HK-2 (cell line): ENCODE results near the gene ZNF385B.

Experiments
- DNase-seq: peaks from one replicate; pipeline ENCODE4 v3.0.0-alpha.2; 2018; ENCODE audit not compliant: unreplicated experiment

ZNF385B gene

DNA sequence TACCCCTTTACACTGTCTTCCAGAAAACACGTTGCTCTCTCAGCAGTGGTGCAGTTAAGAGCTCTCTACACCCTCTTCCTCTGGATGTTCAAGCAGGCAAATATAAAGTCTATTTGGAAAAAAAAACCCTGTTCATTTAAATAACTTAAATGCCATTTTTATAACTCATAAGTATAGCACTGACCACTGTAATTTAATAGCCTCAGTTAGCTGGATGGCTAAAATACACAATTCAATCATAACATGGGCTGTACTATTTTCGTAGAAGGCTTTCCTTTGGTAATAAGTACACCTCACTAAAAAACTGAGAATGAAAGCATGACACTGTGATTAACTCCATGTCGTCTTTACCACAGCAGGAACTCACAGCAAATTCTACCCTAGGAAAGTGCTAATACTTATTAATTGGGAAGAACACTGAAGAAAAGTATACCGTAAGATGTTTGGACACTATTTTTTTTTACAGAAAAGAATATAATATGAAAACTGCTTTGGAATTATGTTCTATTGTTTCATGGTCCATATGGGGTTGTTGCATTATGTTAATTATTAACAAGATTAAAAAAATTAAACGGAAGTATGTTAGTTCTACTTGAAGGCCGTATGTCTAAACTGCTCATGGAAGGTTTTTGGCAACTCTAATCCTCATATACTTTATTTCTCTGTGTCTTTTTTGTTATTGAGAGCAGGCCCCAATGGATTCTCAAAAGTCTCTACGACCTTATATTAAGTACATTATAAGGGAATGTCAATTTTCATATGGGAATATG is 269.1 kb downstream of the ZNF385B start:
- DNase-seq: no peak

- DNase-seq: no peak
These were observed 269.7 kb downstream of the ZNF385B start for GRCh38 chr2:179591690-179592089.

DNA sequence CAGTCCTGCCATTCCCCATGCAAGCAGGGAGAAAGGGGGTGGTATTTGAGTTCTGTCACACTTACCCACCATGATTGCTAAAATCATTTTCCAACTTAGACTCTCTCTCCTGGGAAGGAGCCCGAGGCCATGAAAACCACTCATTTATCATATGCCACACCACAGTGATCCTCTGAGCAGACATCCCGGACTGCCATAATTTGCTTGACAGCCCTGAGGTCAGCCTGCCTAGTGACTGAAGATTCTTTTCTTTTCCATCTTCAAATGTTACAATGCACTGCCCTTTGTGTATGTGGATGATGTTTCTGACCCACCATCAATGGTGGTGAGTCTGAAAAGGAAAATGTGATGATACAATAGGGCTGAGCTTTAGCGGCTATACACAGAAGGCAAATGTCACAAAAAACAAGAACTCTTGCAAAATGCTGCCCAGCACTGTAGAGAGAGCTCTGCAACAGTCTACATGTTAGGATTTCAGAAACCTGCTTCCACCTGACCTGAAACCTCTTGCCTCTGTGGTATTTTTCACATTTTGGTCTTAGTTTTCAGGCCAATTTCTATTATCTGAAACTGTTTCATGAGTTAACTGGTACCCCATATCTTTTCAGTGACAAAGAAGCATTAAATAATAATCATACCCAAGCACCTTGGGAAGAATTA is 272.8 kb downstream of the ZNF385B start:
- no peak for DNase-seq

DNA sequence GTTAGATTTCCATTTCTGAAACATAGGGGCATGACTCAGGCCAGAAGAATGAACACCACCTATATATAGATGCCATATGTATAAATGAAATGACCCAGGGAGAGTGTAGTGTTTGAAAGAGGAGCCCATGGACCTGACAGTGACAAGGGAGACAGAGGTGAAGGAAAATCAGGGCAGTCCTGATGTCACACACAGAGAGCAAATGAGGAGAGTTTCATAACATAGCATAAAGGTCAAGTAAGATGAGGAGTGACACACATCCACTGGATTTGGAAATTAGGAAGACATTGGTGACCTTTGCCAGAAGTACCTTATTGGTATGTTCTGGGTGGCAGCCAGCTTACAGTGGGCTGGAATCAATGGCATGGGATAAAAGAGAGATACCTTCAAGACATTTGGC is 276.7 kb downstream of the ZNF385B start:
- no peak for DNase-seq

GRCh38 chr2:179581605-179582004 is 279.8 kb downstream of the ZNF385B start:
- no peak for DNase-seq

DNA sequence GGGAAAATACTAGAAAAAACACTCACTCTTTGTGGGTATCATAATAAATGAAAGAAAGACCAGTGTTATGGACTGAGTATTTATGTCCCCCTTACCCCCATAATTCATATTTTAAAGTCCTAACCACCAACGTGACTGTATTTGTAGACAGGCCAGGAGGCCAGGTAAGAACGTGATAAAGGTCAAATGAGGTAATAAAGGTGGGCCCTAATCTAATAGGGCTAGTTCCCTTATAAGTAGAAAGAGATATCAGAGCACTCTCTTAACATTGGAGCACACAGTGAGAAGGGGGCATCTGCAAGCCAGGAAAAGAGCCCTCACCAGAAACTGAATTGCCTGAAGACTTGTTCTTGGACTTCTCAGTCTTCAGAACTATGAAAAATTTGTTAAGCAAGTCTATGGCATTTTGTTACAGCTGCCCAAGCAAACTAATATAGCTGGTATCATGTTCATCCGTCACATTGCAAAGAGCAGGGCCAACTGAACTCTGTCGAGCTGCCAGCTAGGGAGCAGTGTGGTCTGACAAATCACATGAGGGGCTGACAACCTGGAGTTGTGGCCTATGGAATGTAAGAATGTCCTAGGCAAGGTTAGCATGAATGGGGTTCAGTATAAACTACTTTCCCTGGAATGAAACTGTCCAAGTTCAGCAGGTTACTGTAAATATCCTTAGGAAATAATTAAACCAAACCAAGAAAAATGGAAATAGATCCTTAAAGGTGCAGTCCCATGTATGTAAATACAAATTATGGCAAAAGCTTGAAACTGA is 280.9 kb downstream of the ZNF385B start:
- peak; percentile 46 for DNase-seq

DNA sequence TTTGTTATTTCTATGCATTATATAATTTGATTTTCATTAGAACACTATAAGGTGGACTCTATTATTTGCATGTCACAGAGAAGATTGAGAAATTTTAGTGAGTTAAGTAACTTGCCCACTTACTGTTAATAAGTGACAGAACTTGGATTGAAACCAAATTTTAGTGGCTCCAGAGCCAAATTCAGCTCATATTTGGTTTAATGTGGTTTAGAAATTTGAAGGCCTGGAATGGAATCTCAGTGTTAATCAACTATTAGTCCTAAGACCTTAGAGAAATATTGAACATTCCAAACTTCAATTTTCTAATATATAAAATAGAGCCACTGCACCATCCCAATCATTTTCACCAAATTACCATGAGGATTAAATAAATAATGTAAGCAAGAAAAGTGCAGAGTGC is 281.6 kb downstream of the ZNF385B start:
- no peak for DNase-seq

- no peak for DNase-seq
These were observed 283.1 kb downstream of the ZNF385B start for GRCh38 chr2:179578171-179578916.

DNA sequence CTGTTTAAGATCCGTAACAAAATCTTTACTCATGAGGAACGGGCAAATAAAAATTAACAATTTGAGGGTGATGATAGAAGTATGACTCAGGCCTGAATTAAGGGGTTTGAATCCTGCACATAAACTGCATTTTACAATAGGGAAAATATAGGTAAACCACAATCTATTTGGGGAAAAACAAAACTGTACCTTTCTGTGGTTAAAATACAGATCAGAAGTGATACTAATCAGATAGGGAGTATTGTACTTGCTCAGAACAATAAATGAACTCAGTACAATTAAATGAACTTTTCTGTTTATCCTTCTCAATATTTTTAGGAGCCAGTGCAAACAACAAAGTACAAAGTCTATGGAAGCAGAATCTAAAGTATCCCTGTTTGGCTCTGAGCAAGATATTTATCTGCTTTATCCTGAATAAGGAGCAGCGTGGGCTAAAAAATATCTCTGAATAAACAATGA is 287.3 kb downstream of the ZNF385B start:
- no peak for DNase-seq

- DNase-seq: no peak
These were observed 288.9 kb downstream of the ZNF385B start for GRCh38 chr2:179572544-179572943.

DNA sequence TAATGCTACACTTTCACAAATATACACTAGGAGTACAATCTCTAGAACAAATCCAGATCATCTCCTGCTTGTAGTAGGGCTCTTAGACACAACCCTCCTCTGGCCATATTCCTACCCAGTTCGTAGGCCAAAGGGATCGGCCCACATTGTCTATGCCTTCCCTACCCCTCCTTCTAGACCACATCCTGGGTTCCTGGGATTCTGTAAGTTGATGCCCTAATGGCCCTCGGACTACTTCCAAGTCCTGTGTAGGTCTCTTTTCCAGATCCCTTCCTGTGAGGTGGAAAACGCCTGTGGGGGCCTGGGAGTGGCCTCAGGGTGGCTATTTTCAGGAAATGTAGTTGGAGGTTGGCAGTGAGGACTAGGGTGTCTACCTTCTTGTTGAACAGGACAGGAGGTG is 289.7 kb downstream of the ZNF385B start:
- no peak for DNase-seq

GRCh38 chr2:179571252-179571651 is 290.2 kb downstream of the ZNF385B start:
- DNase-seq: no peak

DNA sequence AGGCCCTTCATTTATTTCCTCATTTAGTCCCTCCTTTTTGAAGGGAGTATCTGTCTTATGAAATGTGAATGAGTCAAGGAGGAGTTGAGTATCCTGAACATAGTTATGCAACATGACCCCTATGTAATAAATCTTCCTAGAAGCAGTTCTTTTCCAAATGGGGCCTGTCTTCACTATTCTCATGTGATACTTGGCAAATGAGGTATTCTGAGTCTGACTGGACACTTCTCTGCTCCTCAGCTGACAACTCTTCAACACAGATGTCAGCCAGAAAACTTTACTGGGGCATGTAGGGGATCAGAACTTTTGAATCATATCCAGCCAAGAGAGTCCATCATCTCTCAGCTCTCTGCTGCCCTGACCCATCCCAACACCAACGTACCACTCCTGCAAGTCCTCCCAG is 291.6 kb downstream of the ZNF385B start:
- no peak for DNase-seq

DNA sequence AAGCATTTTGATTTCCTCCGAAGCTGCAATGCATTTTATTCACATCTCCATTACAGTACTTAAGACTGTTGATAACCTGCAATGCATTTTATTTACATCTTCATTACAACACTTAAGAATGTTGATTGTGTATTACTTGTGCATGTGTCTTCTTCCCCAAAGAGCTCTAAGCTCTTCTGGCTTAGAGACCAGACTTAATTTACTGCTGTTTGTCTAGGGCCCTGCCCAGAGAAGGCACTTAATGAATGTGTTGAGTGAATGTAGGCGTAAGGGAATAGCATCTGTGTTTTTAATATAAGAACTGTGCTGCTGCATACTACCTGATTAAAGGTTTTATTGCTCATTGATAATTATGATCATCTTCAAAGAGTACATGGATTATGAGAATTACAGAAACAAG is 295.6 kb downstream of the ZNF385B start:
- no peak for DNase-seq

DNA sequence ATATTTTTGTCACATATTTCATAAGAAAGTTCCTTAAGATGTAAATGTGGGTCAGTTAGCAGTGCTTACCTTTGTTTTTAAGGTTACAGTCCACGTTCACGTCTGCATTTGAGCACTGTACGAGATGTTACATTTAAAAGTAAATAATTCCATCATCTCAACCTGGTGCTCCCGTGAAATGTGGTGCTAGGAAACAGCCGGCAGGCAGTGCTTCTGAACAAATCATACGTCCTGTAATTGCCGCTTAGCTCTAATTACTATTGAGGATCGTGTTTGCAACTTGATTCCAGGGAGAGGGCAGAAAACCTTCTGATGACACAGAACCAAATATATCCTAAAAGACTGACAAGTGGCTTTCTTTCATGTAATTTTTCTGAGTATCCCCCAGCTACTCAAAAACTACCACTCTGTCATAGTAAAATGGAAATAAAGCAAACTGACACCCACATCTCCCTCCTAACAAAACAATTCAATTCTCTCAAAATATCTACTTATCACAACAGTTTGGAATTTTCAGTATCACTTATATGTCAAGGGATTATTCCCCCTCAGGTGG is 299.0 kb downstream of the ZNF385B start:
- DNase-seq: no peak

DNA sequence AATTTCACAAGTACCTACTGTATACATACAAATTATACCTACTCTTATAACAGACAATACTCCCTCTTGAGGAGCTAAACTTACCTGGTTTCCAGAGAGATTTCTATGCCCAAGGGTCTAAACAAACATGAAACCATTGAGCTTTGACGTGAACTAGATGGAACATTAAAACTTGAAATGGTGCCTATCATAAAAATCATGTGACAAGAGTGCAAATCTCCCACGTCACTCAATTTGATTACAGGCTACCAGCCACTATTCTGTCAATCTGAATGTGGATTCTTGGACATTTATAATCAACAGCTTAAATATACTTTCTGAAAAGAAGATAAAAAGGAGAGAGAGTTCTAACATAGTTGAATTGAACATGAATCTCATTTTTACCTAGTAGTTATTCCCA is 299.7 kb downstream of the ZNF385B start:
- DNase-seq: no peak

GRCh38 chr2:179560257-179560735 is 301.1 kb downstream of the ZNF385B start:
- no peak for DNase-seq

- DNase-seq: no peak
These were observed 302.2 kb downstream of the ZNF385B start for GRCh38 chr2:179559108-179559806.

GRCh38 chr2:179558010-179558934 is 303.1 kb downstream of the ZNF385B start:
- DNase-seq: no peak

DNA sequence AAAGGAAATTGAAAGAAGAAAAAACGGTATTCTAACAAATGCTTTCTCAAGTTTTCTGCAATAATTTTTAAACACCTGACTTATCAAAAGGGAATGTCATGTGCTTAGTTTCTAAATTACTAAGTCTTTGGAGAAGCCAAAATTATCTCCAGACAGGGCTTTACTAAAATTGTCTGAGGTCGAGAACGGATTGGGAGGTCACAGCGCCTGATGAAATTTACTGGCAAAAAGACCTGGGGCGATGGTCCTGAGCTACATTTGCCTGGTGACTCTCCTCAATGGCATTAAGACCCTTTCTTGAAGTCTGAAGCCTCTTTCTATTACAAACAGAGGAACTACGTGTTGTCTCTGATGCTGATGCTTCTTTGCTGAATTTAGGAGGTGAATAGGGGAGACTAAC is 305.0 kb downstream of the ZNF385B start:
- DNase-seq: no peak
